Cardiac muscle cell (in vitro differentiated cells and primary cell): ENCODE data around the gene LCT. TPM values are rescaled to one million over a fixed set of nuclear protein-coding genes. Genes with fewer than 3 reads are reported as not detected.

Experiments
- DNase-seq, 2 donors: peaks; one replicate each; pipeline versions ENCODE4 v3.0.0 to v3.0.0-alpha.2; 2010 to 2017; ENCODE audit warnings: low read depth in 1 of 2, low spot score in 1 of 2
- H3K27ac ChIP-seq: fragments of 200-600 bp; sonication (generic); 2 replicates; pipeline ENCODE4 v1.5.1; 2016
- H3K27me3 ChIP-seq: fragments of 200-600 bp; sonication (generic); 2 replicates; pipeline ENCODE4 v1.6.0; 2016; ENCODE audit warnings: control low read depth
- H3K36me3 ChIP-seq: fragments of 200-600 bp; sonication (generic); 2 replicates; pipeline ENCODE4 v1.5.1; 2016; ENCODE audit warnings: control low read depth
- H3K4me1 ChIP-seq: fragments of 200-600 bp; sonication (generic); 2 replicates; pipeline ENCODE4 v1.8.1; 2017; ENCODE audit warnings: low read depth, mild to moderate bottlenecking, mixed run types
- H3K4me3 ChIP-seq: fragments of 200-600 bp; sonication (generic); 2 replicates; pipeline ENCODE4 v1.5.1; 2016; ENCODE audit warnings: mild to moderate bottlenecking
- H3K9me3 ChIP-seq: fragments of 200-600 bp; sonication (generic); 2 replicates; pipeline ENCODE4 v1.5.1; 2017; ENCODE audit warnings: low read depth, mild to moderate bottlenecking, control low read depth
- CTCF ChIP-seq: IDR thresholded peaks from 2 replicates; pipeline ENCODE4 v1.5.1; 2012; ENCODE audit warnings: low read depth, mild to moderate bottlenecking, low read length
- polyA plus RNA-seq: library from polyadenylated mRNA; unstranded; fragments of >200 nt; fragmentation: Nextera tagmentation; extraction: Ambion mirVana; gene quantifications from 2 replicates; pipeline ENCODE4 v1.2.1, GENCODE V29; 2016
- total RNA-seq: library from RNA; depleted of rRNA; stranded (reverse); fragments of >200 nt; gene quantifications from 2 replicates; pipeline ENCODE4 v1.2.3, GENCODE V29; 2016

LCT gene
- total and polyA plus RNA-seq, 2 experiments from 2014 or later: 0.03 TPM; not detected in 1

- TF ChIP-seq CTCF: no peak
- Histone ChIP-seq H3K36me3 (no peaks in the 10 kb centered on the region), H3K4me1 (no peaks in the 10 kb centered on the region), H3K9me3 (no peaks in the 10 kb centered on the region), H3K27me3 (no peaks in the 10 kb centered on the region), H3K4me3 (no peak overlapping the region), H3K27ac (no peak overlapping the region)
- DNase-seq: no peak
Measured at GRCh38 chr2:135825131-135825530, 11.9 kb downstream of the LCT start.

GRCh38 chr2:135822855-135823254 lies 14.1 kb downstream of the LCT start:
- no peaks in the 10 kb centered on the region for H3K4me1 ChIP-seq
- H3K27me3 ChIP-seq: no peaks in the 10 kb centered on the region
- no peak overlapping the region for H3K4me3 ChIP-seq
- no peaks in the 10 kb centered on the region for H3K9me3 ChIP-seq
- H3K36me3 ChIP-seq: no peaks in the 10 kb centered on the region
- TF ChIP-seq CTCF: no peak
- DNase-seq: no peak
- no peak overlapping the region for H3K27ac ChIP-seq

- H3K9me3 ChIP-seq: no peaks in the 10 kb centered on the region
- no peak for TF ChIP-seq CTCF
- no peak overlapping the region for H3K27ac ChIP-seq
- no peak overlapping the region for H3K4me3 ChIP-seq
- no peaks in the 10 kb centered on the region for H3K36me3 ChIP-seq
- no peak for DNase-seq
- H3K4me1 ChIP-seq: no peaks in the 10 kb centered on the region
- no peaks in the 10 kb centered on the region for H3K27me3 ChIP-seq
Measured at GRCh38 chr2:135821190-135821589, 15.8 kb downstream of the LCT start.

GRCh38 chr2:135820003-135820618 lies 16.9 kb downstream of the LCT start:
- TF ChIP-seq CTCF: no peak
- H3K9me3 ChIP-seq: no peaks in the 10 kb centered on the region
- H3K27ac ChIP-seq: no peak overlapping the region
- no peak overlapping the region for H3K4me3 ChIP-seq
- no peaks in the 10 kb centered on the region for H3K4me1 ChIP-seq
- no peaks in the 10 kb centered on the region for H3K27me3 ChIP-seq
- H3K36me3 ChIP-seq: no peaks in the 10 kb centered on the region
- peak in 1 of 2 donors; percentile 21 for DNase-seq

GRCh38 chr2:135818937-135819610 lies 17.9 kb downstream of the LCT start:
- Histone ChIP-seq H3K4me3 (no peak overlapping the region), H3K9me3 (no peaks in the 10 kb centered on the region), H3K27me3 (no peaks in the 10 kb centered on the region), H3K36me3 (no peaks in the 10 kb centered on the region), H3K4me1 (no peaks in the 10 kb centered on the region), H3K27ac (no peak overlapping the region)
- peak in 1 of 2 donors; percentile 41 for DNase-seq
- peak; percentile 41 for TF ChIP-seq CTCF
